K562 (cell line): Measurements from ENCODE around the gene KIF21A. TPM values are rescaled to one million over a fixed set of nuclear protein-coding genes. Genes with fewer than 3 reads are reported as not detected.

Experiments
- ATAC-seq: fragments of 200-7000 bp; cut with Tn5 transposase; 3 replicates; pipeline ENCODE4 v1.9.1; 2020; ENCODE audit warnings: moderate library complexity
- BruUV-seq: library from RNA; stranded (reverse); fragments of 400-500 nt; replicated peaks from 2 replicates; lab custom pipeline; 2021; lab: Mats Ljungman, UMichigan
- CTCF ChIA-PET: fragments of 300-600 bp; formaldehyde crosslinking; extraction: SDS; loops from one replicate; lab custom pipeline; 2021; ENCODE audit warnings: low intra/inter-chr PET ratio; lab: Yijun Ruan, JAX
- POLR2A ChIA-PET: fragments of 300-600, 350-650 bp; sonication (Branson Sonifier 250); formaldehyde crosslinking; extraction: SDS; loops from one replicate; lab custom pipeline; 2021; ENCODE audit warnings: antibody characterized with exemption, inconsistent platforms; lab: Yijun Ruan, JAX
- DNase-seq, 4 experiments: peaks; one replicate each; pipeline versions ENCODE4 v3.0.0 to v3.0.0-alpha.2; 2011 to 2018; ENCODE audit warnings: low spot score in 3 of 4, mixed read lengths in 3 of 4; ENCODE audit errors: extremely low read depth in 1 of 4
- FAIRE-seq: peaks from 2 replicates; lab custom pipeline; 2011; peaks lifted over from hg19 to GRCh38; lab: Jason Lieb, UNC
- H2AFZ ChIP-seq: 2 replicates; pipeline ENCODE4 v1.6.0; 2011; ENCODE audit warnings: low read depth, low read length, control low read depth, inconsistent platforms
- H3K27ac ChIP-seq: fragments of 200-600 bp; 3 replicates; pipeline ENCODE4 v1.8.0; 2011; ENCODE audit warnings: low read depth, mild to moderate bottlenecking, control low read depth, inconsistent platforms, low read length, moderate library complexity, mixed read lengths; ENCODE audit errors: extremely low read depth
- H3K27me3 ChIP-seq, 2 experiments: fragments of 300-600 bp in 1 of 2; 2 replicates in 1 of 2; 3 replicates in 1 of 2; pipeline versions ENCODE4 v1.6.0 to v1.8.0; 2011; ENCODE audit warnings: inconsistent platforms in 2 of 2, low read length in 2 of 2, mild to moderate bottlenecking in 1 of 2, mixed read lengths in 1 of 2, moderate library complexity in 1 of 2; ENCODE audit not compliant: control insufficient read depth in 2 of 2, insufficient read depth in 2 of 2
- H3K36me3 ChIP-seq: fragments of 300-600 bp; 3 replicates; pipeline ENCODE4 v1.8.0; 2011; ENCODE audit warnings: mild to moderate bottlenecking, low read length, inconsistent platforms; ENCODE audit not compliant: control insufficient read depth, insufficient read depth
- H3K4me1 ChIP-seq, 2 experiments: fragments of 200-600 bp in 1 of 2; replicated peaks in 1 of 2; 2 replicates in 1 of 2; 3 replicates in 1 of 2; pipeline versions ENCODE4 v1.5.1 to v1.8.0; 2011; ENCODE audit warnings: inconsistent platforms in 2 of 2, low read length in 2 of 2, mild to moderate bottlenecking in 1 of 2, mixed read lengths in 1 of 2, moderate library complexity in 1 of 2; ENCODE audit not compliant: control insufficient read depth in 2 of 2, insufficient read depth in 2 of 2
- H3K4me2 ChIP-seq: 2 replicates; pipeline ENCODE4 v1.6.1; 2011; ENCODE audit warnings: low read length, control low read depth, inconsistent platforms, mixed read lengths; ENCODE audit not compliant: insufficient read depth
- H3K4me3 ChIP-seq: fragments of 200-600 bp; sonication (generic), shearing (Covaris generic); 2 replicates; pipeline ENCODE4 v1.5.1; 2016; ENCODE audit warnings: control low read depth, inconsistent platforms
- H3K79me2 ChIP-seq: fragments of 200-600 bp; 3 replicates; pipeline ENCODE4 v1.8.0; 2011; ENCODE audit warnings: low read length, inconsistent platforms; ENCODE audit not compliant: control insufficient read depth, insufficient read depth
- H3K9ac ChIP-seq, 2 experiments: 2 replicates each; pipeline versions ENCODE4 v1.6.0 to v1.6.1; 2011; ENCODE audit warnings: low read depth in 2 of 2, low read length in 2 of 2, control low read depth in 1 of 2, inconsistent platforms in 1 of 2, mild to moderate bottlenecking in 1 of 2, mixed read lengths in 1 of 2; ENCODE audit not compliant: insufficient read depth in 1 of 2
- H3K9me1 ChIP-seq: one replicate; pipeline ENCODE4 v1.6.0; 2011; ENCODE audit warnings: inconsistent platforms, mild to moderate bottlenecking, low read length, moderate library complexity; ENCODE audit not compliant: control insufficient read depth, insufficient read depth
- H3K9me3 ChIP-seq: replicated peaks from 2 replicates; pipeline ENCODE4 v1.5.1; 2011; ENCODE audit warnings: low read depth, low read length, inconsistent platforms; ENCODE audit not compliant: control insufficient read depth, insufficient read depth
- H4K20me1 ChIP-seq: replicated peaks from 2 replicates; pipeline ENCODE4 v1.6.1; 2011; ENCODE audit warnings: low read length, inconsistent platforms, mixed read lengths; ENCODE audit not compliant: control insufficient read depth, insufficient read depth
- CBX3 ChIP-seq, 2 experiments: IDR thresholded peaks; 1 replicate in 1 of 2; 2 replicates in 1 of 2; pipeline ENCODE4 v1.6.1; 2012; ENCODE audit warnings: inconsistent platforms in 2 of 2, low read length in 2 of 2, borderline replicate concordance in 1 of 2, control low read depth in 1 of 2
- CEBPB ChIP-seq: fragments of 450-650 bp; IDR thresholded peaks from 2 replicates; pipeline ENCODE4 v1.6.1; 2016; ENCODE audit warnings: missing genetic modification characterization, missing compliant biosample characterization
- DACH1 ChIP-seq: fragments of 450-650 bp; IDR thresholded peaks from 2 replicates; pipeline ENCODE4 v1.6.1; 2018; ENCODE audit not compliant: partially characterized antibody
- DPF2 ChIP-seq: fragments of 450-650 bp; IDR thresholded peaks from 2 replicates; pipeline ENCODE4 v1.6.1; 2016
- GTF2A2 ChIP-seq: IDR thresholded peaks from 2 replicates; pipeline ENCODE4 v1.6.1; 2016; ENCODE audit warnings: mild to moderate bottlenecking, missing genetic modification characterization, missing compliant biosample characterization
- MAFF ChIP-seq: IDR thresholded peaks from 2 replicates; pipeline ENCODE4 v1.6.1; 2012; ENCODE audit warnings: low read length, improper control_type of control experiment
- MAFG ChIP-seq: fragments of 450-650 bp; conservative IDR thresholded peaks from 2 replicates; pipeline ENCODE4 v1.6.1; 2016; ENCODE audit warnings: missing genetic modification characterization, missing compliant biosample characterization
- MYC ChIP-seq, 2 experiments: fragments of 250-450 bp in 1 of 2; sonication (Bioruptor Pico) in 1 of 2; IDR thresholded peaks; 2 replicates each; pipeline versions ENCODE4 v1.5.1 to v1.6.1; 2012 to 2021; ENCODE audit warnings: low read depth in 2 of 2, borderline replicate concordance in 1 of 2, improper control_type of control experiment in 1 of 2, low read length in 1 of 2, mild to moderate bottlenecking in 1 of 2, moderate library complexity in 1 of 2
- NCOR1 ChIP-seq: fragments of 450-650 bp; IDR thresholded peaks from 2 replicates; pipeline ENCODE4 v1.6.1; 2016; ENCODE audit warnings: mild to moderate bottlenecking, moderate library complexity
- POLR2H ChIP-seq: IDR thresholded peaks from 2 replicates; pipeline ENCODE4 v1.6.1; 2016; ENCODE audit warnings: missing genetic modification characterization, low read depth, mild to moderate bottlenecking, control low read depth, missing compliant biosample characterization, moderate library complexity
- SAFB ChIP-seq: fragments of 200-400 bp; formaldehyde crosslinking; IDR thresholded peaks from 2 replicates; pipeline ENCODE4 v1.6.1; 2017; ENCODE audit warnings: low read depth, low read length, borderline replicate concordance
- SMAD4 ChIP-seq: fragments of 250-450 bp; sonication (Bioruptor Pico); conservative IDR thresholded peaks from 2 replicates; pipeline ENCODE4 v1.8.0; 2021; ENCODE audit warnings: inconsistent platforms, mild to moderate bottlenecking, moderate library complexity
- SMARCA4 ChIP-seq: fragments of 450-650 bp; IDR thresholded peaks from 2 replicates; pipeline ENCODE4 v1.6.1; 2016
- SMARCE1 ChIP-seq: fragments of 450-650 bp; IDR thresholded peaks from 2 replicates; pipeline ENCODE4 v1.7.1; 2016; ENCODE audit warnings: mild to moderate bottlenecking
- TBP ChIP-seq: optimal IDR thresholded peaks from 2 replicates; pipeline ENCODE3; 2011; ENCODE audit warnings: low read depth, low read length, improper control_type of control experiment
- ZNF316 ChIP-seq: fragments of 450-650 bp; IDR thresholded peaks from 2 replicates; pipeline ENCODE4 v1.6.1; 2016
- WGBS: fragments of 100-300 bp; shearing (Covaris generic); methylation state at CpG from one replicate; pipeline ENCODE4 v1.1.6; 2016; ENCODE audit warnings: low coverage, mixed read lengths; ENCODE audit not compliant: insufficient coverage; ENCODE audit errors: missing lambda C conversion rate; 5-methylcytosine and 5-hydroxymethylcytosine counted together
- in situ Hi-C: fragments of 300-500 bp; cut with MboI; formaldehyde crosslinking; loops from 4 replicates; pipeline ENCODE4 v1.15.0; 2018; ENCODE audit warnings: inconsistent platforms, mixed read lengths
- intact Hi-C: fragments of 100-400 bp; cut with micrococcal nuclease; formaldehyde crosslinking; loops from 2 replicates; pipeline ENCODE4 v1.14.2; 2022
- polyA plus RNA-seq, 8 experiments: library from polyadenylated mRNA; depleted of rRNA in 4 of 8; stranded (reverse) in 5 of 8; unstranded in 3 of 8; fragments of >200 nt; fragmentation: Nextera tagmentation in 2 of 8; fragmentation: Illumina TruSeq in 1 of 8; extraction: Ambion mirVana in 2 of 8; extraction: Trizol in 1 of 8; gene quantifications; 2 replicates each; pipeline versions ENCODE4 v1.2.1 to v1.2.3, GENCODE V29; 2011 to 2014; ENCODE audit warnings: inconsistent platforms in 1 of 8, missing spikeins in 1 of 8
- total RNA-seq, 7 experiments: library from RNA; depleted of rRNA in 6 of 7; stranded (reverse); fragments of >200 nt in 6 of 7; fragmentation: Illumina TruSeq in 2 of 7; extraction: Trizol in 2 of 7; gene quantifications; 2 replicates each; pipeline versions ENCODE4 v1.2.1 to v1.2.3, GENCODE V29; 2011 to 2021; ENCODE audit warnings: low replicate concordance in 1 of 7
- TF ChIP-seq, protein P1 (sequence below): fragments of 450-650 bp; IDR thresholded peaks from 2 replicates; pipeline ENCODE4 v1.6.1; 2016; ENCODE audit warnings: borderline replicate concordance
- TF ChIP-seq, protein P2 (sequence below): sonication (generic); IDR thresholded peaks from 2 replicates; pipeline ENCODE4 v1.6.1; 2016

Gene KIF21A
- total and polyA plus RNA-seq, 9 of the 15 experiments (the other 6 are each of a cell fraction or from before 2014, with no cell fraction given), result 17.7 to 45.0 (median 30.3) TPM

DNA sequence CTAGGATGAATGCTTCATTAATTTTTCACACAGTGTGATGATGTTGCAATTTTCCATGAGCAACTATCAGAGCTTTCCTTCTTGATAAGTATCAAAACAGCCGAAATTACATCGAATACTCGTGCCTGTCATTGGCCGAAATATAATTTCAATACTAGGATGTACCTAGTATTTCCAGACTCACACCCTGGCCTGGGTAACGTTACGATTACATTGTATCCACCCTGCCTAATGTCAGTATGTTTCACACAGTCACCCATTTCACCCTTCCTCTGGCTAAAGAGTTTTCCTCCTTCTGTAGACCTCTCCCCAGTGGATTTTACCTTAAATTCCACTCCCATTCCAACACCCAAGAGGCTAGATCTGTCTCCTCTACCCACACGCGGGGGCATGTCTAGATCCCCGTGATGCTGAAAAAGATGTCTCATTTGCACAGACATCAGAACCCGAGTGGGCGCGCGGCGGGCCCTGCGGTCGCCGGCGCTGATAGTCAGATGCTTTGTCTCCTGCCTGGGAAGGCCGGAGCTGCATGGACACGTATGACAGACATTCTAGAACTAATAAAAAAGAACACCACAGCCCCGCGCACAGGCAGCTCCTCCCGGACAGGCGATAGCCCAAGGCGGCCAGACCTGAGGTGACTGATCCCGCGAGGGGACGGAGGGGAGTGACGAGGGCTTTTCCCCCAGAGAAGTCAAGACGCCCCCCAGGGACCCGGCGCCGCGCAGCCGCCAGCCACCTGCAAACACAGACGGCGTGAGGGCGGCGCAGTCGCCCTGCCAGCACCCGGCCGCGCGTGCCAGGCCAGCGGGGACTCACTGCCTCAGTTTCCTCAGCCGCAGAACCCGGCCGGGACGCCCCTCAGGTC lies 723 bp downstream of the KIF21A start:
- H3K27me3 ChIP-seq, result no peaks in the 10 kb centered on the region
- TSS peak; percentile 51 for BruUV-seq
- ChIA-PET CTCF (no interaction called here), POLR2A (interaction anchor here (0.7 to 2.8 kb wide), 11 partner anchors 9 to 767 kb away, joined by 3 to 13 read pairs (median 3); no protein-coding TSS in a partner anchor)
- peak overlapping the region; percentile 86 for H3K4me3 ChIP-seq
- DNase-seq (peak; percentile 43 to 73 (median 44)), FAIRE-seq (peak; percentile 80), ATAC-seq (peak; percentile 54)
- no peaks in the 10 kb centered on the region for H4K20me1 ChIP-seq
- H3K36me3 ChIP-seq, result no peaks in the 10 kb centered on the region
- H3K9me1 ChIP-seq, result no peaks in the 10 kb centered on the region
- H3K9me3 ChIP-seq, result no peaks in the 10 kb centered on the region
- intact Hi-C loops (loop anchor here (5.0 kb wide), 2 partner anchors 65 to 120 kb away; no protein-coding TSS in a partner anchor), in situ Hi-C loops (no loop called here)
- H3K79me2 ChIP-seq, result peaks cover 54% of the 10 kb centered on the region
- peak overlapping the region; percentile 90 for H2AFZ ChIP-seq
- WGBS, result under 1% methylated on average over 32 of the region's 49 CpGs
- peak overlapping the region; percentile 78 to 97 for H3K9ac ChIP-seq
- peak overlapping the region; percentile 94 for H3K4me2 ChIP-seq
- H3K27ac ChIP-seq, result peak overlapping the region; percentile 90
- peaks cover 21 to 26% of the 10 kb centered on the region in 2 experiments; a peak in 4 of 5 replicates for H3K4me1 ChIP-seq
- peak; percentile 47; the same call in 1 of the 2 replicates for TF ChIP-seq DPF2
- no peak for TF ChIP-seq CBX3 (IDR thresholded peaks at IDR 0.05; ENCODE audit: borderline replicate concordance in 1 of 2, low read length in 2 of 2)
- peak; percentile 84 for TF ChIP-seq SMAD4
- peak; percentile 35 for TF ChIP-seq SMARCA4
- TF ChIP-seq TBP, result peak; percentile 52
- TF ChIP-seq POLR2H (tag), result 0 out of 2 replicates have a peak, but pooled peaks have one; percentile 5
- peak; percentile 68 for TF ChIP-seq MAFF
- peak; percentile 55 for TF ChIP-seq DACH1
- peak; percentile 89 for TF ChIP-seq MAFG (tag)
- TF ChIP-seq NCOR1, result 0 out of 2 replicates have a peak, but pooled peaks have one; percentile 6
- peak; percentile 58; the same call in 1 of the 2 replicates for TF ChIP-seq SMARCE1
- TF ChIP-seq GTF2A2 (tag), result no peak
- TF ChIP-seq SAFB, result peak; percentile 40; the same call in 1 of the 2 replicates
- TF ChIP-seq, protein P1, sequence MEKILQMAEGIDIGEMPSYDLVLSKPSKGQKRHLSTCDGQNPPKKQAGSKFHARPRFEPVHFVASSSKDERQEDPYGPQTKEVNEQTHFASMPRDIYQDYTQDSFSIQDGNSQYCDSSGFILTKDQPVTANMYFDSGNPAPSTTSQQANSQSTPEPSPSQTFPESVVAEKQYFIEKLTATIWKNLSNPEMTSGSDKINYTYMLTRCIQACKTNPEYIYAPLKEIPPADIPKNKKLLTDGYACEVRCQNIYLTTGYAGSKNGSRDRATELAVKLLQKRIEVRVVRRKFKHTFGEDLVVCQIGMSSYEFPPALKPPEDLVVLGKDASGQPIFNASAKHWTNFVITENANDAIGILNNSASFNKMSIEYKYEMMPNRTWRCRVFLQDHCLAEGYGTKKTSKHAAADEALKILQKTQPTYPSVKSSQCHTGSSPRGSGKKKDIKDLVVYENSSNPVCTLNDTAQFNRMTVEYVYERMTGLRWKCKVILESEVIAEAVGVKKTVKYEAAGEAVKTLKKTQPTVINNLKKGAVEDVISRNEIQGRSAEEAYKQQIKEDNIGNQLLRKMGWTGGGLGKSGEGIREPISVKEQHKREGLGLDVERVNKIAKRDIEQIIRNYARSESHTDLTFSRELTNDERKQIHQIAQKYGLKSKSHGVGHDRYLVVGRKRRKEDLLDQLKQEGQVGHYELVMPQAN, result peak; percentile 50; the same call in 1 of the 2 replicates
- TF ChIP-seq ZNF316, result peak; percentile 95
- TF ChIP-seq, protein P2, sequence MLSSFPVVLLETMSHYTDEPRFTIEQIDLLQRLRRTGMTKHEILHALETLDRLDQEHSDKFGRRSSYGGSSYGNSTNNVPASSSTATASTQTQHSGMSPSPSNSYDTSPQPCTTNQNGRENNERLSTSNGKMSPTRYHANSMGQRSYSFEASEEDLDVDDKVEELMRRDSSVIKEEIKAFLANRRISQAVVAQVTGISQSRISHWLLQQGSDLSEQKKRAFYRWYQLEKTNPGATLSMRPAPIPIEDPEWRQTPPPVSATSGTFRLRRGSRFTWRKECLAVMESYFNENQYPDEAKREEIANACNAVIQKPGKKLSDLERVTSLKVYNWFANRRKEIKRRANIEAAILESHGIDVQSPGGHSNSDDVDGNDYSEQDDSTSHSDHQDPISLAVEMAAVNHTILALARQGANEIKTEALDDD, result peak; percentile 48; the same call in 1 of the 2 replicates
- TF ChIP-seq MYC (IDR thresholded peaks at IDR 0.05; ENCODE audit: low read depth, low read length), result peak; percentile 35; the same call in 1 of the 2 replicates
- no peak for TF ChIP-seq MYC (CRISPR knock-in tag; IDR thresholded peaks at IDR 0.05; ENCODE audit: borderline replicate concordance, low read depth)
- TF ChIP-seq CEBPB, result peak; percentile 92
